DOHH2 (cell line): ENCODE results near the gene LTB4R.

Experiments used
- H3F3A ChIP-seq: fragments of 200-600 bp; sonication (generic), shearing (Covaris generic); 2 replicates; pipeline ENCODE4 v1.6.0; 2016; ENCODE audit warnings: antibody characterized with exemption, mild to moderate bottlenecking; ENCODE audit not compliant: control insufficient read depth, insufficient read depth
- H3K27ac ChIP-seq: fragments of 200-600 bp; sonication (generic); 2 replicates; pipeline ENCODE4 v1.5.1; 2014; ENCODE audit warnings: low read depth, mild to moderate bottlenecking, low read length, moderate library complexity
- H3K27me3 ChIP-seq: fragments of 200-600 bp; sonication (generic); 2 replicates; pipeline ENCODE4 v1.6.1; 2014; ENCODE audit warnings: mild to moderate bottlenecking, low read length, mixed read lengths; ENCODE audit not compliant: control insufficient read depth
- H3K36me3 ChIP-seq: fragments of 200-600 bp; sonication (generic); 2 replicates; pipeline ENCODE4 v1.6.1; 2014; ENCODE audit warnings: mild to moderate bottlenecking, low read length, moderate library complexity, mixed read lengths; ENCODE audit not compliant: control insufficient read depth
- H3K4me1 ChIP-seq: fragments of 200-600 bp; sonication (generic); 2 replicates; pipeline ENCODE4 v1.6.1; 2014; ENCODE audit warnings: mild to moderate bottlenecking, low read length, mixed read lengths; ENCODE audit not compliant: control insufficient read depth
- H3K4me2 ChIP-seq: fragments of 200-600 bp; sonication (generic); 2 replicates; pipeline ENCODE4 v1.6.0; 2014; ENCODE audit warnings: mild to moderate bottlenecking, low read length, moderate library complexity
- H3K4me3 ChIP-seq: fragments of 200-600 bp; sonication (generic); 2 replicates; pipeline ENCODE4 v1.5.1; 2014; ENCODE audit warnings: mild to moderate bottlenecking, low read length, mixed read lengths
- H3K79me2 ChIP-seq: fragments of 200-600 bp; sonication (generic); 2 replicates; pipeline ENCODE4 v1.6.1; 2014; ENCODE audit warnings: mild to moderate bottlenecking, low read length, mixed read lengths; ENCODE audit not compliant: control insufficient read depth
- H3K9me2 ChIP-seq: fragments of 200-600 bp; sonication (generic); replicated peaks from 2 replicates; pipeline ENCODE4 v1.6.1; 2014; ENCODE audit warnings: mild to moderate bottlenecking, low read length, mixed read lengths; ENCODE audit not compliant: control insufficient read depth
- H3K9me3 ChIP-seq: fragments of 200-600 bp; sonication (generic); 2 replicates; pipeline ENCODE4 v1.6.1; 2014; ENCODE audit warnings: antibody characterized with exemption, low read length, mixed read lengths; ENCODE audit not compliant: control insufficient read depth, insufficient read depth
- H4K20me1 ChIP-seq: fragments of 200-600 bp; sonication (generic); 2 replicates; pipeline ENCODE4 v1.6.0; 2014; ENCODE audit warnings: low read depth, mild to moderate bottlenecking, antibody characterized with exemption, low read length, moderate library complexity; ENCODE audit not compliant: control insufficient read depth, insufficient read depth
- CTCF ChIP-seq: fragments of 200-600 bp; sonication (generic); IDR thresholded peaks from one replicate; pipeline ENCODE4 v1.5.1; 2014; ENCODE audit warnings: antibody characterized with exemption, mild to moderate bottlenecking, low read depth, low read length; ENCODE audit not compliant: poor library complexity, severe bottlenecking
- EZH2phosphoT487 ChIP-seq: fragments of 200-600 bp; sonication (generic); IDR thresholded peaks from 2 replicates; pipeline ENCODE4 v1.6.1; 2017; ENCODE audit warnings: borderline replicate concordance, mild to moderate bottlenecking, antibody characterized with exemption, low read length, moderate library complexity, mixed read lengths

Gene LTB4R

GRCh38 chr14:24307575-24308341 is 3.5 kb upstream of the LTB4R start, which contains the start of gene CIDEB:
TSS of gene CIDEB (minus strand) at chr14:24307977. CDS start at chr14:24307858, 119 bp downstream.
- Histone ChIP-seq H3K36me3 (peaks cover 83% of the 10 kb centered on the region), H3F3A (peaks cover 9% of the 10 kb centered on the region; the same call in 1 of the 2 replicates), H3K9me2 (no peaks in the 10 kb centered on the region)

GRCh38 chr14:24308342-24309124 is 2.8 kb upstream of the LTB4R start:
- peaks cover 10% of the 10 kb centered on the region; the same call in 1 of the 2 replicates for H3F3A ChIP-seq
- 0 out of 2 replicates have a peak, but pooled peaks cover 2% of the 10 kb centered on the region for H3K79me2 ChIP-seq
- no peaks in the 10 kb centered on the region for H4K20me1 ChIP-seq
- H3K27me3 ChIP-seq, result no peaks in the 10 kb centered on the region
- no peaks in the 10 kb centered on the region for H3K9me2 ChIP-seq
- H3K9me3 ChIP-seq, result no peaks in the 10 kb centered on the region
- no peak overlapping the region for H3K4me3 ChIP-seq
- peaks cover 40% of the 10 kb centered on the region for H3K4me1 ChIP-seq
- H3K36me3 ChIP-seq, result peaks cover 76% of the 10 kb centered on the region
- no peak overlapping the region for H3K27ac ChIP-seq
- peak; percentile 22 for TF ChIP-seq CTCF
- no peak for TF ChIP-seq EZH2phosphoT487
- no peak overlapping the region for H3K4me2 ChIP-seq

More at GRCh38 chr14:24307575-24308341, 3.5 kb upstream of the LTB4R start, which contains the start of gene CIDEB:
- no peak for TF ChIP-seq EZH2phosphoT487
- TF ChIP-seq CTCF, result peak; percentile 95
- Histone ChIP-seq H3K27me3 (no peaks in the 10 kb centered on the region), H3K4me2 (no peak within 1 kb of the TSS), H3K4me1 (peaks cover 32% of the 10 kb centered on the region), H3K79me2 (0 out of 2 replicates have a peak, but pooled peaks cover 2% of the 10 kb centered on the region), H3K9me3 (no peaks in the 10 kb centered on the region), H3K27ac (no peak within 1 kb of the TSS), H3K4me3 (no peak within 1 kb of the TSS), H4K20me1 (no peaks in the 10 kb centered on the region)

- Histone ChIP-seq H3K27me3 (no peaks in the 10 kb centered on the region), H3F3A (peaks cover 10% of the 10 kb centered on the region; the same call in 1 of the 2 replicates), H3K9me3 (no peaks in the 10 kb centered on the region), H3K4me3 (peak within 1 kb of the TSS; percentile 50), H3K4me1 (peaks cover 44% of the 10 kb centered on the region), H3K27ac (peak within 1 kb of the TSS; percentile 28), H3K79me2 (0 out of 2 replicates have a peak, but pooled peaks cover 2% of the 10 kb centered on the region), H3K9me2 (no peaks in the 10 kb centered on the region), H3K36me3 (peaks cover 73% of the 10 kb centered on the region), H4K20me1 (no peaks in the 10 kb centered on the region), H3K4me2 (peak within 1 kb of the TSS; percentile 61)
- no peak for TF ChIP-seq EZH2phosphoT487
- TF ChIP-seq CTCF, result no peak
Observed at GRCh38 chr14:24309538-24310264, 1.6 kb upstream of the LTB4R start, which contains the start of gene LTB4R2. TSS of gene LTB4R2 (plus strand) at chr14:24310140. CDS start at chr14:24310665, 525 bp downstream.
